Activated naive CD4-positive, alpha-beta T cell treated with Interleukin-2 at 50 U/mL for 16 hours (primary cell): ENCODE data around the gene TSPAN7.

Source experiments
- DNase-seq: peaks from one replicate; pipeline ENCODE4 v3.0.0-alpha.2; 2020

Gene TSPAN7

GRCh38 chrX:38699121-38699520 lies 137.8 kb downstream of the TSPAN7 start:
- DNase-seq: no peak

- DNase-seq: no peak
These were observed 138.4 kb downstream of the TSPAN7 start for GRCh38 chrX:38699696-38700095.

- DNase-seq: no peak
These were observed 139.7 kb downstream of the TSPAN7 start for GRCh38 chrX:38701073-38701472.

GRCh38 chrX:38704146-38704882 lies 143.0 kb downstream of the TSPAN7 start:
- no peak for DNase-seq

- DNase-seq: no peak
These were observed 156.5 kb downstream of the TSPAN7 start for GRCh38 chrX:38717871-38718270.

- DNase-seq: no peak
These were observed 157.0 kb downstream of the TSPAN7 start for GRCh38 chrX:38718311-38718710.

GRCh38 chrX:38726612-38727011 lies 165.3 kb downstream of the TSPAN7 start:
- DNase-seq: no peak

GRCh38 chrX:38727668-38728067 lies 166.3 kb downstream of the TSPAN7 start:
- DNase-seq: no peak

GRCh38 chrX:38732866-38733265 lies 171.5 kb downstream of the TSPAN7 start:
- no peak for DNase-seq
